NB4 (cell line): Measurements from ENCODE around the gene KNTC1.
"Not testable (repeated sequence)": the region's sequence is repeated elsewhere in the genome, so short reads cannot be mapped to it uniquely, and the experiment has no call there.

Source experiments
- TF ChIP-seq, protein P1 (sequence below): IDR thresholded peaks from one replicate; pipeline ENCODE4 v1.5.1; 2012; ENCODE audit warnings: low read depth, low read length
- TF ChIP-seq, protein P2 (sequence below): IDR thresholded peaks from 2 replicates; pipeline ENCODE4 v1.6.1; 2011; ENCODE audit warnings: low read depth, low read length

- TF ChIP-seq, protein P1, sequence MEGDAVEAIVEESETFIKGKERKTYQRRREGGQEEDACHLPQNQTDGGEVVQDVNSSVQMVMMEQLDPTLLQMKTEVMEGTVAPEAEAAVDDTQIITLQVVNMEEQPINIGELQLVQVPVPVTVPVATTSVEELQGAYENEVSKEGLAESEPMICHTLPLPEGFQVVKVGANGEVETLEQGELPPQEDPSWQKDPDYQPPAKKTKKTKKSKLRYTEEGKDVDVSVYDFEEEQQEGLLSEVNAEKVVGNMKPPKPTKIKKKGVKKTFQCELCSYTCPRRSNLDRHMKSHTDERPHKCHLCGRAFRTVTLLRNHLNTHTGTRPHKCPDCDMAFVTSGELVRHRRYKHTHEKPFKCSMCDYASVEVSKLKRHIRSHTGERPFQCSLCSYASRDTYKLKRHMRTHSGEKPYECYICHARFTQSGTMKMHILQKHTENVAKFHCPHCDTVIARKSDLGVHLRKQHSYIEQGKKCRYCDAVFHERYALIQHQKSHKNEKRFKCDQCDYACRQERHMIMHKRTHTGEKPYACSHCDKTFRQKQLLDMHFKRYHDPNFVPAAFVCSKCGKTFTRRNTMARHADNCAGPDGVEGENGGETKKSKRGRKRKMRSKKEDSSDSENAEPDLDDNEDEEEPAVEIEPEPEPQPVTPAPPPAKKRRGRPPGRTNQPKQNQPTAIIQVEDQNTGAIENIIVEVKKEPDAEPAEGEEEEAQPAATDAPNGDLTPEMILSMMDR = not testable (repeated sequence)
- TF ChIP-seq, protein P2, sequence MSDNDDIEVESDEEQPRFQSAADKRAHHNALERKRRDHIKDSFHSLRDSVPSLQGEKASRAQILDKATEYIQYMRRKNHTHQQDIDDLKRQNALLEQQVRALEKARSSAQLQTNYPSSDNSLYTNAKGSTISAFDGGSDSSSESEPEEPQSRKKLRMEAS = not testable (repeated sequence)
These were observed 14.0 kb upstream of the KNTC1 start for GRCh38 chr12:122513028-122513427.
